Stomach (tissue), 4 donors: Measurements from ENCODE around the gene NDUFAF5.

Experiments used
- POLR2A ChIP-seq, 4 donors: fragments of 450-650 bp; IDR thresholded peaks; one replicate each; pipeline ENCODE4 v1.6.1; 2016; ENCODE audit warnings: antibody characterized with exemption in 4 of 4, control low read depth in 2 of 4, mild to moderate bottlenecking in 1 of 4, moderate library complexity in 1 of 4
- TF ChIP-seq, protein P1 (sequence below), 7 experiments: fragments of 450-650 bp in 4 of 7; fragments of 200-600 bp in 3 of 7; sonication (generic) in 3 of 7; IDR thresholded peaks; one replicate each; pipeline ENCODE4 v1.5.1; 2016 to 2019; ENCODE audit warnings: antibody characterized with exemption in 7 of 7, control low read depth in 2 of 7, mild to moderate bottlenecking in 1 of 7

DNA sequence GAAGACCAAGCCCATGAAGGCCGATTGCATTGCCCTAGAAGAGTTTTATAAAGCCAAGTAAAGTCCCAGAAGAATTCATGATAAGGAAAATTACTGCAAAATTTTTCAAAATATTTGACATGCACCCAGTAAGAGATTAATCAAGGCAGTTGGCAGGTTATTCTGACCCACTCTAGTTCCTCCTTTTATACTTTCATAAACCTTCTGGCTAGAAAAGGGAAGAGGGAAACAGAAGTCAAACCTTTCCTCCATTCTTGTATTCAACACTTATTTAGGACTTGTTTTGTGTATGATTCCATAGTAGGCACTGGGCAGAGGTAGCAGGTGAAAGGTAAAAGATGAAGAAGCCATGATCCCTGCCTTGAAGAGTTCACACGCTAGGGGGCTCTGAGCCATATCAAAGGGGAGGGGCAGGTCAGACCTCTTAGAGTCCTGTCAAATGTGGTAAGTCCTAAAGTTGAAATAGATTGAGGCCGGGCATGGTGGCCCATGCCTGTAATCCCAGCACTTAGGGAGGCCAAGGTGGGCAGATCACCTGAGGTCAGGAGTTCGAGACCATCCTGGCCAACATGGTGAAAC lies 85.4 kb downstream of the NDUFAF5 start:
- no peak for TF ChIP-seq POLR2A (IDR thresholded peaks at IDR 0.05)
- TF ChIP-seq, protein P1, sequence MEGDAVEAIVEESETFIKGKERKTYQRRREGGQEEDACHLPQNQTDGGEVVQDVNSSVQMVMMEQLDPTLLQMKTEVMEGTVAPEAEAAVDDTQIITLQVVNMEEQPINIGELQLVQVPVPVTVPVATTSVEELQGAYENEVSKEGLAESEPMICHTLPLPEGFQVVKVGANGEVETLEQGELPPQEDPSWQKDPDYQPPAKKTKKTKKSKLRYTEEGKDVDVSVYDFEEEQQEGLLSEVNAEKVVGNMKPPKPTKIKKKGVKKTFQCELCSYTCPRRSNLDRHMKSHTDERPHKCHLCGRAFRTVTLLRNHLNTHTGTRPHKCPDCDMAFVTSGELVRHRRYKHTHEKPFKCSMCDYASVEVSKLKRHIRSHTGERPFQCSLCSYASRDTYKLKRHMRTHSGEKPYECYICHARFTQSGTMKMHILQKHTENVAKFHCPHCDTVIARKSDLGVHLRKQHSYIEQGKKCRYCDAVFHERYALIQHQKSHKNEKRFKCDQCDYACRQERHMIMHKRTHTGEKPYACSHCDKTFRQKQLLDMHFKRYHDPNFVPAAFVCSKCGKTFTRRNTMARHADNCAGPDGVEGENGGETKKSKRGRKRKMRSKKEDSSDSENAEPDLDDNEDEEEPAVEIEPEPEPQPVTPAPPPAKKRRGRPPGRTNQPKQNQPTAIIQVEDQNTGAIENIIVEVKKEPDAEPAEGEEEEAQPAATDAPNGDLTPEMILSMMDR (IDR thresholded peaks at IDR 0.05): no peak
